ENCODE data around the gene UPK1A. TPM values are rescaled to one million over a fixed set of nuclear protein-coding genes. Genes with fewer than 3 reads are reported as not detected.

Gene UPK1A
- total and polyA plus RNA-seq, 2 donors (not counting 1 experiment from before 2014, with no cell fraction given), result 0.16 TPM; not detected in 1

- Histone ChIP-seq H3K9me3 (ENCODE audit: control extremely low read depth in 1 of 3, control insufficient read depth in 2 of 3, insufficient read depth in 1 of 3, low read length in 2 of 3) (no peaks in the 10 kb centered on the region), H3K27ac (ENCODE audit: low read length in 2 of 2) (no peak within 1 kb of the TSS), H3K9ac (ENCODE audit: low read length) (peak within 1 kb of the TSS; percentile 5), H3K4me3 (ENCODE audit: control extremely low read depth in 1 of 5, extremely low read depth in 1 of 5, insufficient read depth in 1 of 5, low read depth in 2 of 5, low read length in 4 of 5) (no peak within 1 kb of the TSS), H2AFZ (ENCODE audit: insufficient read depth, low read depth, low read length, poor library complexity, severe bottlenecking) (peak within 1 kb of the TSS; percentile 44), H3K27me3 (replicated peaks in 1 of 4; ENCODE audit: control extremely low read depth in 1 of 4, control insufficient read depth in 3 of 4, insufficient read depth in 4 of 4, low read length in 3 of 4) (no peaks in the 10 kb centered on the region), H3K4me1 (ENCODE audit: control insufficient read depth in 2 of 2, insufficient read depth in 2 of 2, low read length in 2 of 2) (peaks cover 17 to 39% of the 10 kb centered on the region in 2 donors), H4K20me1 (ENCODE audit: control insufficient read depth, insufficient read depth, low read length, poor library complexity, severe bottlenecking) (no peaks in the 10 kb centered on the region), H3K79me2 (ENCODE audit: control insufficient read depth, insufficient read depth, low read length) (no peaks in the 10 kb centered on the region), H3K36me3 (replicated peaks in 1 of 2; ENCODE audit: control extremely low read depth in 1 of 2, control insufficient read depth in 1 of 2, extremely low read depth in 1 of 2, insufficient read depth in 2 of 2, low read length in 1 of 2) (peaks cover 0 to 17% of the 10 kb centered on the region in 2 experiments), H3K4me2 (replicated peaks; ENCODE audit: low read depth, low read length, poor library complexity, severe bottlenecking) (peak within 1 kb of the TSS; percentile 100)
- DNase-seq (peak; percentile 59), ATAC-seq (ENCODE audit: low read depth) (no peak)
- ChIA-PET POLR2A (no interaction called here), CTCF (no interaction called here)
- TF ChIP-seq CTCF (IDR thresholded peaks at IDR 0.05), result no peak
- TF ChIP-seq EZH2 (IDR thresholded peaks at IDR 0.05; ENCODE audit: borderline replicate concordance, insufficient read depth, low read depth, low read length, poor library complexity, severe bottlenecking), result no peak
- Mint-ChIP-seq H3K4me1 (peaks cover 31% of the 10 kb centered on the region), H3K27ac (peak within 1 kb of the TSS; percentile 77), H3K9me3 (ENCODE audit: insufficient read depth) (no peaks in the 10 kb centered on the region), H3K4me3 (peak within 1 kb of the TSS; percentile 94), H3K27me3 (no peaks in the 10 kb centered on the region)
- WGBS (ENCODE audit: insufficient coverage), result 26% methylated on average over 17 of the region's 28 CpGs
- intact Hi-C loops (cut with micrococcal nuclease), result loop anchor here (10.0 kb wide), 2 partner anchors 473 to 1953 kb away; partner anchors contain the start of genes OVOL3, POLR2I, TBCB and ZNF540
Measured at GRCh38 chr19:35641515-35642151, 24.7 kb upstream of the UPK1A start, which contains the start of gene ETV2. ETV2 (plus strand) TSS chr19:35641745; CDS start chr19:35642461, 716 bp downstream.

- TF ChIP-seq EZH2 (IDR thresholded peaks at IDR 0.05; ENCODE audit: borderline replicate concordance, insufficient read depth, low read depth, low read length, poor library complexity, severe bottlenecking) (no peak), CTCF (IDR thresholded peaks at IDR 0.05) (no peak)
Measured at GRCh38 chr19:35642312-35642711, 24.0 kb upstream of the UPK1A start.

More at GRCh38 chr19:35642312-35642711, 24.0 kb upstream of the UPK1A start:
- no peak overlapping the region for H3K27ac ChIP-seq (ENCODE audit: low read length in 2 of 2)
- no peak overlapping the region for H3K9ac ChIP-seq (ENCODE audit: low read length)
- H3K4me3 Mint-ChIP-seq, result peak overlapping the region; percentile 94
- peaks cover 0 to 10% of the 10 kb centered on the region in 2 experiments for H3K36me3 ChIP-seq (replicated peaks in 1 of 2; ENCODE audit: control extremely low read depth in 1 of 2, control insufficient read depth in 1 of 2, extremely low read depth in 1 of 2, insufficient read depth in 2 of 2, low read length in 1 of 2)
- H3K79me2 ChIP-seq (ENCODE audit: control insufficient read depth, insufficient read depth, low read length), result no peaks in the 10 kb centered on the region
- peak overlapping the region; percentile 77 for H3K27ac Mint-ChIP-seq
- ATAC-seq (ENCODE audit: low read depth) (no peak), DNase-seq (no peak)
- WGBS (ENCODE audit: insufficient coverage), result 96% methylated on average over 9 of the region's 10 CpGs
- H4K20me1 ChIP-seq (ENCODE audit: control insufficient read depth, insufficient read depth, low read length, poor library complexity, severe bottlenecking), result no peaks in the 10 kb centered on the region
- POLR2A ChIA-PET, result interaction anchor here (0.6 kb wide), 3 partner anchors 384 to 503 kb away, joined by 5 to 7 read pairs (median 6); no protein-coding TSS in a partner anchor
- intact Hi-C loops (cut with micrococcal nuclease), result loop anchor here (10.0 kb wide), 2 partner anchors 472 to 1952 kb away; partner anchors contain the start of genes OVOL3, POLR2I, TBCB and ZNF540
- no peaks in the 10 kb centered on the region for H3K27me3 ChIP-seq (replicated peaks in 1 of 4; ENCODE audit: control extremely low read depth in 1 of 4, control insufficient read depth in 3 of 4, insufficient read depth in 4 of 4, low read length in 3 of 4)
- H3K4me3 ChIP-seq (ENCODE audit: control extremely low read depth in 1 of 5, extremely low read depth in 1 of 5, insufficient read depth in 1 of 5, low read depth in 2 of 5, low read length in 4 of 5), result no peak overlapping the region
- CTCF ChIA-PET, result no interaction called here
- H3K4me2 ChIP-seq (replicated peaks; ENCODE audit: low read depth, low read length, poor library complexity, severe bottlenecking), result peak overlapping the region; percentile 100
- peaks cover 17 to 39% of the 10 kb centered on the region in 2 donors for H3K4me1 ChIP-seq (ENCODE audit: control insufficient read depth in 2 of 2, insufficient read depth in 2 of 2, low read length in 2 of 2)
- no peaks in the 10 kb centered on the region for H3K9me3 Mint-ChIP-seq (ENCODE audit: insufficient read depth)
- H2AFZ ChIP-seq (ENCODE audit: insufficient read depth, low read depth, low read length, poor library complexity, severe bottlenecking), result no peak overlapping the region
- H3K27me3 Mint-ChIP-seq, result no peaks in the 10 kb centered on the region
- H3K9me3 ChIP-seq (ENCODE audit: control extremely low read depth in 1 of 3, control insufficient read depth in 2 of 3, insufficient read depth in 1 of 3, low read length in 2 of 3), result peaks cover 0 to under 1% (median 0%) of the 10 kb centered on the region in 3 donors
- peaks cover 32% of the 10 kb centered on the region for H3K4me1 Mint-ChIP-seq

All from B cell (primary cell).